Pulmonary artery endothelial cell (primary cell): ENCODE measurements around the gene EML1. TPM values are rescaled to one million over a fixed set of nuclear protein-coding genes. Genes with fewer than 3 reads are reported as not detected.

Source experiments
- DNase-seq: peaks from one replicate; pipeline ENCODE4 v3.0.0-alpha.2; 2011; ENCODE audit warnings: low read depth, low spot score
- total RNA-seq: library from RNA; depleted of rRNA; stranded (reverse); fragments of >200 nt; gene quantifications from 2 replicates; pipeline ENCODE4 v1.2.3, GENCODE V29; 2014

The EML1 gene
- 68.2 and 71.6 TPM in 2 replicates for total RNA-seq

- DNase-seq: peak; percentile 22
Measured at GRCh38 chr14:99793213-99794150, at the start of gene EML1. Gene EML1, plus strand, starts transcription at chr14:99793413. Its CDS starts 64 bp downstream, at chr14:99793477.

GRCh38 chr14:99744199-99744872, 48.9 kb upstream of the EML1 start:
- DNase-seq: no peak

- DNase-seq: no peak
Measured at GRCh38 chr14:99744873-99745224, 48.4 kb upstream of the EML1 start.

- no peak for DNase-seq
Measured at GRCh38 chr14:99745307-99745951, 47.8 kb upstream of the EML1 start.

GRCh38 chr14:99747167-99747566, 46.0 kb upstream of the EML1 start:
- no peak for DNase-seq

GRCh38 chr14:99747582-99748330, 45.5 kb upstream of the EML1 start:
- no peak for DNase-seq

GRCh38 chr14:99748529-99748928, 44.7 kb upstream of the EML1 start:
- DNase-seq: no peak

- DNase-seq: no peak
Measured at GRCh38 chr14:99749142-99749541, 44.1 kb upstream of the EML1 start.

- DNase-seq: no peak
Measured at GRCh38 chr14:99749763-99750715, 43.2 kb upstream of the EML1 start.

- DNase-seq: no peak
Measured at GRCh38 chr14:99750746-99751450, 42.3 kb upstream of the EML1 start.

GRCh38 chr14:99751539-99752485, 41.4 kb upstream of the EML1 start:
- no peak for DNase-seq

GRCh38 chr14:99752486-99753121, 40.6 kb upstream of the EML1 start:
- peak; percentile 44 for DNase-seq

- DNase-seq: no peak
Measured at GRCh38 chr14:99753225-99754140, 39.7 kb upstream of the EML1 start.

- DNase-seq: no peak
Measured at GRCh38 chr14:99754141-99755067, 38.8 kb upstream of the EML1 start.

GRCh38 chr14:99755068-99755405, 38.2 kb upstream of the EML1 start:
- DNase-seq: no peak
